OCI-LY7 (cell line): ENCODE measurements around the gene EPHA10.

Experiments used
- CTCF ChIP-seq: fragments of 200-600 bp; sonication (generic); conservative IDR thresholded peaks from 2 replicates; pipeline ENCODE4 v1.5.1; 2014; ENCODE audit warnings: mild to moderate bottlenecking, antibody characterized with exemption, low read length, moderate library complexity, mixed read lengths
- EZH2phosphoT487 ChIP-seq: fragments of 200-600 bp; sonication (generic); IDR thresholded peaks from 2 replicates; pipeline ENCODE4 v1.6.1; 2018; ENCODE audit warnings: low read depth, borderline replicate concordance, mild to moderate bottlenecking, mixed run types, antibody characterized with exemption, low read length, moderate library complexity, mixed read lengths

- no peak for TF ChIP-seq CTCF
- TF ChIP-seq EZH2phosphoT487: no peak
Observed at GRCh38 chr1:37807220-37807554, 42.3 kb upstream of the EPHA10 start.
